A549 (cell line): ENCODE results near the gene MTG1. TPM values are rescaled to one million over a fixed set of nuclear protein-coding genes. Genes with fewer than 3 reads are reported as not detected.

Experiments used
- ATAC-seq, 2 experiments: fragments of 200-7000 bp in 1 of 2; fragments of >200 bp in 1 of 2; cut with Nextera tagmentation in 1 of 2; cut with Tn5 transposase in 1 of 2; 3 replicates each; pipeline versions ENCODE4 v1.8.0 to v1.9.1; 2018 to 2020; ENCODE audit warnings: mild to moderate bottlenecking in 1 of 2, moderate library complexity in 1 of 2
- CTCF ChIA-PET: fragments of 300-600 bp; sonication (Branson Sonifier 250); formaldehyde crosslinking; extraction: SDS; loops from one replicate; lab custom pipeline; 2021; ENCODE audit warnings: antibody characterized with exemption, inconsistent platforms; lab: Yijun Ruan, JAX
- POLR2A ChIA-PET: fragments of 350-600 bp; formaldehyde crosslinking; extraction: SDS; loops from one replicate; lab custom pipeline; 2021; ENCODE audit warnings: antibody characterized with exemption, inconsistent platforms; lab: Yijun Ruan, JAX
- DNase-seq, 2 experiments: peaks; one replicate each; pipeline versions ENCODE4 v3.0.0 to v3.0.0-alpha.2; 2011 to 2016; ENCODE audit warnings: low read depth in 1 of 2, low spot score in 1 of 2
- FAIRE-seq: peaks from 2 replicates; lab custom pipeline; 2011; peaks lifted over from hg19 to GRCh38; lab: Jason Lieb, UNC
- H3K27ac ChIP-seq, 2 experiments: fragments of >200 bp; sonication (Bioruptor Twin); formaldehyde crosslinking; 3 replicates each; pipeline ENCODE4 v1.5.1; 2016 to 2017
- H3K4me1 ChIP-seq: fragments of >200 bp; sonication (Bioruptor Twin); formaldehyde crosslinking; 3 replicates; pipeline ENCODE4 v1.6.1; 2016
- H3K4me2 ChIP-seq: fragments of >200 bp; sonication (Bioruptor Twin); formaldehyde crosslinking; 3 replicates; pipeline ENCODE4 v1.6.1; 2016
- H3K4me3 ChIP-seq: fragments of >200 bp; sonication (Bioruptor Twin); formaldehyde crosslinking; 3 replicates; pipeline ENCODE4 v1.5.1; 2016
- H3K9me3 ChIP-seq: fragments of >200 bp; sonication (Bioruptor Twin); formaldehyde crosslinking; 3 replicates; pipeline ENCODE4 v1.6.1; 2016
- EHF ChIP-seq: fragments of 250-450 bp; sonication (Bioruptor Pico); IDR thresholded peaks from 2 replicates; pipeline ENCODE4 v1.5.0; 2020; ENCODE audit warnings: mild to moderate bottlenecking
- FOSB ChIP-seq: fragments of 250-450 bp; sonication (Bioruptor Pico); IDR thresholded peaks from 2 replicates; pipeline ENCODE4 v1.5.0; 2020; ENCODE audit warnings: mild to moderate bottlenecking, moderate library complexity
- FOSL2 ChIP-seq, 2 experiments: fragments of 450-650 bp in 1 of 2; fragments of >200 bp in 1 of 2; sonication (Bioruptor Twin) in 1 of 2; formaldehyde crosslinking; IDR thresholded peaks; 2 replicates each; pipeline versions ENCODE4 v1.5.0 to v1.6.1; 2016 to 2020; ENCODE audit warnings: mild to moderate bottlenecking in 1 of 2, moderate library complexity in 1 of 2
- HDAC2 ChIP-seq: fragments of 200-600 bp; sonication (generic); IDR thresholded peaks from 2 replicates; pipeline ENCODE4 v1.6.1; 2016
- HOXA7 ChIP-seq: fragments of 250-450 bp; sonication (Bioruptor Pico); IDR thresholded peaks from 2 replicates; pipeline ENCODE4 v1.5.0; 2020; ENCODE audit warnings: mild to moderate bottlenecking, moderate library complexity
- HOXB5 ChIP-seq: fragments of 250-450 bp; sonication (Bioruptor Pico); IDR thresholded peaks from 2 replicates; pipeline ENCODE4 v1.5.0; 2020; ENCODE audit warnings: mild to moderate bottlenecking, moderate library complexity
- KDM5A ChIP-seq: fragments of 200-600 bp; sonication (generic); IDR thresholded peaks from 2 replicates; pipeline ENCODE4 v1.6.1; 2016; ENCODE audit warnings: antibody characterized with exemption, mild to moderate bottlenecking
- MAFK ChIP-seq: fragments of 450-650 bp; IDR thresholded peaks from 2 replicates; pipeline ENCODE4 v1.6.1; 2014; ENCODE audit not compliant: partially characterized antibody
- MAZ ChIP-seq: fragments of 150-350 bp; IDR thresholded peaks from 2 replicates; pipeline ENCODE4 v1.6.1; 2014; ENCODE audit warnings: antibody characterized with exemption, low read depth, low read length, borderline replicate concordance
- NR3C1 ChIP-seq: fragments of >200 bp; sonication (Bioruptor Twin); formaldehyde crosslinking; IDR thresholded peaks from 3 replicates; pipeline ENCODE4 v1.6.1; 2017
- PHF8 ChIP-seq: fragments of 200-600 bp; sonication (generic); IDR thresholded peaks from 2 replicates; pipeline ENCODE4 v1.6.1; 2016; ENCODE audit warnings: low read depth, mild to moderate bottlenecking, antibody characterized with exemption, moderate library complexity, borderline replicate concordance
- POLR2A ChIP-seq: IDR thresholded peaks from 2 replicates; pipeline ENCODE4 v1.6.1; 2012; ENCODE audit warnings: mild to moderate bottlenecking, low read length
- RARB ChIP-seq: fragments of 250-450 bp; sonication (Bioruptor Pico); IDR thresholded peaks from 2 replicates; pipeline ENCODE4 v1.8.0; 2021; ENCODE audit warnings: mild to moderate bottlenecking, moderate library complexity
- RCOR1 ChIP-seq: fragments of 150-350 bp; IDR thresholded peaks from 2 replicates; pipeline ENCODE4 v1.6.1; 2014; ENCODE audit warnings: antibody characterized with exemption, low read length, low read depth
- SMC3 ChIP-seq: fragments of >200 bp; sonication (Bioruptor Twin); formaldehyde crosslinking; IDR thresholded peaks from 3 replicates; pipeline ENCODE4 v1.6.1; 2018; ENCODE audit warnings: inconsistent platforms
- TP53 ChIP-seq: fragments of 250-450 bp; sonication (Bioruptor Pico); IDR thresholded peaks from 2 replicates; pipeline ENCODE4 v1.5.0; 2021; ENCODE audit warnings: mild to moderate bottlenecking, moderate library complexity
- ZNF302 ChIP-seq: fragments of 250-450 bp; sonication (Bioruptor Pico); IDR thresholded peaks from 2 replicates; pipeline ENCODE4 v1.9.0; 2021; ENCODE audit warnings: inconsistent platforms, mild to moderate bottlenecking, moderate library complexity
- WGBS: methylation state at CpG from one replicate; pipeline ENCODE4 v1.1.6; 2017; ENCODE audit errors: missing lambda C conversion rate; 5-methylcytosine and 5-hydroxymethylcytosine counted together
- polyA plus RNA-seq, 4 experiments: library from polyadenylated mRNA; depleted of rRNA in 3 of 4; stranded (reverse); fragments of >200 nt; fragmentation: RNase III in 1 of 4; extraction: RNeasy Plus Mini Kit Qiagen cat#74134 plus additional on column Dnase treatment in 1 of 4; gene quantifications; 2 replicates in 3 of 4; 3 replicates in 1 of 4; pipeline ENCODE4 v1.2.3, GENCODE V29; 2011 to 2017
- TF ChIP-seq, protein P1 (sequence below): fragments of 250-450 bp; sonication (Bioruptor Pico); IDR thresholded peaks from 2 replicates; pipeline ENCODE4 v1.5.0; 2021; ENCODE audit warnings: mild to moderate bottlenecking, moderate library complexity, borderline replicate concordance
- TF ChIP-seq, protein P2 (sequence below): fragments of 200-600 bp; sonication (generic); IDR thresholded peaks from 2 replicates; pipeline ENCODE4 v1.6.1; 2016; ENCODE audit warnings: antibody characterized with exemption, mild to moderate bottlenecking, moderate library complexity

MTG1 gene
- polyA plus RNA-seq, 2 of the 4 experiments (the other 2 are of a cell fraction), result 60.3 to 67.2 TPM

GRCh38 chr10:133400624-133401424 lies 6.9 kb downstream of the MTG1 start:
- TF ChIP-seq HOXA7 (CRISPR knock-in tag), result no peak
- no peak overlapping the region for H3K27ac ChIP-seq
- no peak overlapping the region for H3K4me2 ChIP-seq
- ChIA-PET POLR2A (interaction anchor here (1.0 kb wide), 1 partner anchor 10 kb away, joined by 3 read pairs; no protein-coding TSS in a partner anchor), CTCF (interaction anchor here (1.4 kb wide), 1 partner anchor 71 kb away, joined by 3 read pairs; no protein-coding TSS in a partner anchor)
- ATAC-seq (no peak), FAIRE-seq (no peak), DNase-seq (no peak)
- no peaks in the 10 kb centered on the region for H3K9me3 ChIP-seq
- no peak overlapping the region for H3K4me3 ChIP-seq
- 86% methylated on average over 9 of the region's 10 CpGs for WGBS
- H3K4me1 ChIP-seq, result no peaks in the 10 kb centered on the region

GRCh38 chr10:133401500-133401899 lies 7.5 kb downstream of the MTG1 start:
- 97% methylated on average over 12 of the region's 12 CpGs for WGBS
- no peak overlapping the region for H3K4me3 ChIP-seq
- DNase-seq (no peak), ATAC-seq (no peak), FAIRE-seq (no peak)
- H3K27ac ChIP-seq, result no peak overlapping the region
- no peaks in the 10 kb centered on the region for H3K9me3 ChIP-seq
- no peaks in the 10 kb centered on the region for H3K4me1 ChIP-seq
- ChIA-PET POLR2A (interaction anchor here (1.0 kb wide), 1 partner anchor 11 kb away, joined by 3 read pairs; no protein-coding TSS in a partner anchor), CTCF (interaction anchor here (1.4 kb wide), 1 partner anchor 72 kb away, joined by 3 read pairs; no protein-coding TSS in a partner anchor)
- H3K4me2 ChIP-seq, result no peak overlapping the region
- TF ChIP-seq FOSL2 (IDR thresholded peaks at IDR 0.05), result no peak
- TF ChIP-seq FOSL2 (CRISPR knock-in tag; IDR thresholded peaks at IDR 0.05), result no peak
- TF ChIP-seq TP53 (CRISPR knock-in tag), result no peak
- no peak for TF ChIP-seq POLR2A
- no peak for TF ChIP-seq RCOR1
- no peak for TF ChIP-seq NR3C1
- no peak for TF ChIP-seq MAFK
- no peak for TF ChIP-seq FOSB (CRISPR knock-in tag)
- TF ChIP-seq EHF (CRISPR knock-in tag), result no peak
- TF ChIP-seq, protein P1, sequence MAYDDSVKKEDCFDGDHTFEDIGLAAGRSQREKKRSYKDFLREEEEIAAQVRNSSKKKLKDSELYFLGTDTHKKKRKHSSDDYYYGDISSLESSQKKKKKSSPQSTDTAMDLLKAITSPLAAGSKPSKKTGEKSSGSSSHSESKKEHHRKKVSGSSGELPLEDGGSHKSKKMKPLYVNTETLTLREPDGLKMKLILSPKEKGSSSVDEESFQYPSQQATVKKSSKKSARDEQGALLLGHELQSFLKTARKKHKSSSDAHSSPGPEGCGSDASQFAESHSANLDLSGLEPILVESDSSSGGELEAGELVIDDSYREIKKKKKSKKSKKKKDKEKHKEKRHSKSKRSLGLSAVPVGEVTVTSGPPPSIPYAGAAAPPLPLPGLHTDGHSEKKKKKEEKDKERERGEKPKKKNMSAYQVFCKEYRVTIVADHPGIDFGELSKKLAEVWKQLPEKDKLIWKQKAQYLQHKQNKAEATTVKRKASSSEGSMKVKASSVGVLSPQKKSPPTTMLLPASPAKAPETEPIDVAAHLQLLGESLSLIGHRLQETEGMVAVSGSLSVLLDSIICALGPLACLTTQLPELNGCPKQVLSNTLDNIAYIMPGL, result no peak
- no peak for TF ChIP-seq HDAC2
- TF ChIP-seq PHF8, result no peak
- TF ChIP-seq ZNF302, result no peak
- TF ChIP-seq RARB (CRISPR knock-in tag), result no peak
- TF ChIP-seq, protein P2, sequence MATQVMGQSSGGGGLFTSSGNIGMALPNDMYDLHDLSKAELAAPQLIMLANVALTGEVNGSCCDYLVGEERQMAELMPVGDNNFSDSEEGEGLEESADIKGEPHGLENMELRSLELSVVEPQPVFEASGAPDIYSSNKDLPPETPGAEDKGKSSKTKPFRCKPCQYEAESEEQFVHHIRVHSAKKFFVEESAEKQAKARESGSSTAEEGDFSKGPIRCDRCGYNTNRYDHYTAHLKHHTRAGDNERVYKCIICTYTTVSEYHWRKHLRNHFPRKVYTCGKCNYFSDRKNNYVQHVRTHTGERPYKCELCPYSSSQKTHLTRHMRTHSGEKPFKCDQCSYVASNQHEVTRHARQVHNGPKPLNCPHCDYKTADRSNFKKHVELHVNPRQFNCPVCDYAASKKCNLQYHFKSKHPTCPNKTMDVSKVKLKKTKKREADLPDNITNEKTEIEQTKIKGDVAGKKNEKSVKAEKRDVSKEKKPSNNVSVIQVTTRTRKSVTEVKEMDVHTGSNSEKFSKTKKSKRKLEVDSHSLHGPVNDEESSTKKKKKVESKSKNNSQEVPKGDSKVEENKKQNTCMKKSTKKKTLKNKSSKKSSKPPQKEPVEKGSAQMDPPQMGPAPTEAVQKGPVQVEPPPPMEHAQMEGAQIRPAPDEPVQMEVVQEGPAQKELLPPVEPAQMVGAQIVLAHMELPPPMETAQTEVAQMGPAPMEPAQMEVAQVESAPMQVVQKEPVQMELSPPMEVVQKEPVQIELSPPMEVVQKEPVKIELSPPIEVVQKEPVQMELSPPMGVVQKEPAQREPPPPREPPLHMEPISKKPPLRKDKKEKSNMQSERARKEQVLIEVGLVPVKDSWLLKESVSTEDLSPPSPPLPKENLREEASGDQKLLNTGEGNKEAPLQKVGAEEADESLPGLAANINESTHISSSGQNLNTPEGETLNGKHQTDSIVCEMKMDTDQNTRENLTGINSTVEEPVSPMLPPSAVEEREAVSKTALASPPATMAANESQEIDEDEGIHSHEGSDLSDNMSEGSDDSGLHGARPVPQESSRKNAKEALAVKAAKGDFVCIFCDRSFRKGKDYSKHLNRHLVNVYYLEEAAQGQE, result no peak
- TF ChIP-seq KDM5A, result no peak
- no peak for TF ChIP-seq HOXB5
- no peak for TF ChIP-seq SMC3
- no peak for TF ChIP-seq MAZ
